Stimulated activated CD4-positive, alpha-beta T cell treated with anti-CD3 and anti-CD28 coated beads, Interleukin-4, amount 100 ng/mL, for 4 hours (primary cell): Measurements from ENCODE around the gene CDC42BPB.
A peak's percentile ranks its signal among the peaks of the same experiment; 100 is the strongest.

Experiments
- DNase-seq, 2 experiments: peaks; one replicate each; pipeline ENCODE4 v3.0.0-alpha.2; 2020

CDC42BPB gene

DNA sequence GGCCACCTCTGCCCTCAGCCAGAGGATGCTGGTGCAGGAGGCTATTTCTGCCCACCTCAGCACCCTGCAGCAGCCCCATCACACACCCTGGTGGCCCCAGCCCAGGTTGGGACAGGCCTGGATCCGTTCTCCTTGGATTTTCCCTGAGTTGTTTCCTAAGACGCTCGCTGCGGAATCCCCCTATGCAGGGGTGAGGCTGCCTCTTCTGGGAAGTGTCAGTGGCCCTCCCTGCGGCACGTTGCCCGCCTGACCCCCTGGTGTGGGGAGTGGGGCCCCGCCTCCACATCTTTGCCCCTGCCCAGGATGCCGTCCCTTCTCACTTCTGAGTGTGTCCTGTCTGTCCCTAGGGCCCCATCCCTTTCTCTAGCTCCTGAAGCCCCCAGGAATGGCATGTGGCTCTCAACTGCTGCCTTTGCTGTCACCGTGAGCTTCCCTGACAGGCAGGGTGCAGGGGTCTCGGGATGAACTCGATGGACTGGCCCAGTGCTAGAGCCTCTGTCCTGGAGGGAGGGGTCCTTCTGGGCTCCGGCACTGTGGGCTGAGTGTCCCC lies 36.6 kb upstream of the CDC42BPB start:
- no peak for DNase-seq

DNA sequence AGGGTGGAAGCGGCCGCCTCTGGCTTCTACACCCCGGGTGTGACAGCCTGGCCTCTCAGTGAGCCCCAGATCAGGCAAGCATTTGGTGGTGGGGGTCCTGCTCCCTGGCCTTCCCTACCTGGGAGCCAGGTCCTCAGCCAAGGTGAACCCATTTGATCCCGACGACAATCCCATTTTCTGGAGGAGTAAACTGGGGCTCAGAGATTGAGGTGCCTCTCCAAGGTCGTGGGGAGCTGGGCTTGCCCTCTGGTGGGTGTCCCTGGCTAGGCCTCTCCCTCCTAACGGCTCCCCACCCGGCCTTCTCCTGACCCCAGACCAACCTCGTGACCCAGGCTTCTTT lies 34.5 kb upstream of the CDC42BPB start:
- DNase-seq, result no peak

- DNase-seq, result peak; percentile 78 to 82
Observed at GRCh38 chr14:103091041-103091882, 33.9 kb upstream of the CDC42BPB start.

GRCh38 chr14:103090481-103091020 lies 33.2 kb upstream of the CDC42BPB start:
- no peak for DNase-seq

GRCh38 chr14:103089386-103090335 lies 32.3 kb upstream of the CDC42BPB start:
- no peak for DNase-seq

GRCh38 chr14:103088921-103089320 lies 31.6 kb upstream of the CDC42BPB start:
- no peak for DNase-seq

DNA sequence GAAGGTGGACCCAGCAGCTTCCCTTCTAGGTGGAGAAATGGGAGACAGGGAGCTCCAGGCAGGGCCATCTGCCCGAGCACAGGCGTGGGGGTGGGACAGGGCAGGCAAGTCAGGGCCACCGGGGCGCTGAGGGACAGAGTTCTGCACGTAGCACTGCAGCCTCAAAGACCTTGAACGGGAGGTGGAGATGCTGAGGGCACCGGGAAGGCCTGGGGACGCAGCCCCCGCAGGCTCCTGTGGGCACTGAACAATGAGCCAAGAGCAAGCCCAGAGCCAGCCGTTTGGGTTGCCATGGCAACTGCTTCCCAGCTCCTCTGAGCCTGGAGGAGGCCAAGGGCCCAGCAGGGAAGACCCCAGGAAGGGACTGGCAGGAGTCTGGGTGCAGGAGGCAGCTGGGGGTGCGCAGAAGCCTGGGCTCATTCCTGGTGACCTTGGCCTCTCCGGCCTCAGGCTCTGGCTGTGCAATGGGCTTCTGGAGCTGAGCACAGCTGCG lies 30.0 kb upstream of the CDC42BPB start:
- DNase-seq, result no peak

DNA sequence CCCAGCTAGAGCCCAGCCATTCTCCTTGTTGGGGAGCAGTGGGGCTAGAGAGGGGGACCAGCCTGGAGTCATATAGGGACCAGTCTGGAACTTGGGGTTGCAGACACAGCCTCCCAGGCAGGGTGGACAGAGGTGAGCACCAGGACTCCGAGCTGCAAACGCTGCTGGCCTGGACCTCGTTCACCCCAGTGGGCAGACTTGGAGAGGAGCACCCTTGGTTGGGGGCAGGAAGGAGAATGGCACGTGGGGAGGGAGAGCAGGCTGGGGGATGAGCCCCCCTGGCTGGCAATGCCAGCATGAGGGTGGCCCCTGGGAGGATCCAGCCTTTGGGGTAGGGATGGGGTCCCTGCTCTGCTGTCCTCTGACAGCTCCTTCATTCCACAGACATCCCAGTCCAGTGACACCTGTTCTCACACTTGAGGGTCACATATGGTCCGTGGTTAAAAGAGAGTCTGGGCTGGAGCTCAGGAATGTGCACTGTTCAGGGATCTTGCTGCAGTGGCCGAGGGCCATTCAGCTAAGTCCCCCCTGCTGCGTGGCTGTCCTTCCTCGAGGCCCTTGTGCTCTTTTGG lies 29.5 kb upstream of the CDC42BPB start:
- DNase-seq, result no peak

- no peak for DNase-seq
Observed at GRCh38 chr14:103085106-103086091, 28.1 kb upstream of the CDC42BPB start.

GRCh38 chr14:103084021-103084919 lies 26.9 kb upstream of the CDC42BPB start, which contains the start of gene LBHD2:
LBHD2 (plus strand) TSS chr14:103084210; CDS start chr14:103086013, 1,803 bp downstream.
- DNase-seq, result no peak

GRCh38 chr14:103081951-103082350 lies 24.6 kb upstream of the CDC42BPB start:
- DNase-seq, result no peak

DNA sequence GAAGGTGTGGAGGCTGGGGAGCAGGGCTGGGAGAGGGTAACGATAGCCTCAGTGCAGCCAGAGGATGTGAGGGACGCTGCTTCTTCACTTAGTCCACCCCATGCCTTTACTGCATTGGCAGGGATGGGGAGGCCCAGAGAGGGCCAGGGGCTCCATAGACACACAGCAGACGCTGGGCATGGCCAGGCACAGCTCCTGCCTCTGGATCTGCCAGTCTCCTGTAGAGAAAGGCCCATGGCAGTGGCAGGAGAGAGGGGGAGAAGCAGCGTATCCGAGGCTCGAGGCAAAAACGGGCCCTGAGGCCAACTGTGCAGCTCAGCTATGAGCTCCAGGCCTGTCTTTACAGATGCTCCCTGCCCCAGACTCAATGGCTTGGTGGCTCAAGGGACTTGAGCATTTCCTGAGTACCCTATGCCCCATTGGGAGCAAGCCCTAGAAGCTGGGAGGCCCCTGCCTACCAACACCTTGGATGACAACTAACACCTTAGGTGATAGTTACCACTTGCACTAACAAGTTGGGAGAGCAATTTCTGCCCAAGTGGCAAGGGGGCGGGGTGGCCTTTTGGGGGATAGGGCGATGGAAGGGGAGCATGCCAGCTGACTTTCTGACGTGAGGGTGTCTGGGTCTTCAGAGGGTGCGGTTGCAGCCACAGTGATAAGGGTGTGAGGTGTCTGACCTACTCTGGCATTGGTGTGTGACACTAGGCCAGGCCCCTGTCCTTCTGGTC lies 21.7 kb upstream of the CDC42BPB start:
- no peak for DNase-seq

DNA sequence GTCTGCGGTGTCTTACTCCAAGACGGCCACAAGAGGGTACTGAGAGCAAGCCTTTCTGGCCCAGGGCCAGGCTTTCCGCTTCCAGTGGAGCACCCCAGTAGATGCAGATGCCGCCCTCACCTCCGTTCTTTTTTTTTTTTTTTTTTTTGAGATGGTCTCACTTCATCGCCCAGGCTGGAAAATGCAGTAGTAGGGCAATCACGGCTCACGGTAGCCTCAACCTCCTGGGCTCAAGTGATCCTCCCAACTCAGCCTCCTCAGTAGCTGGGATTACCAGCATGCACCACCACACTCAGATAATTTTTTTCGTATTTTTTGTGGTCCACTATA lies 21.0 kb upstream of the CDC42BPB start:
- DNase-seq, result peak; percentile 64 to 76

- no peak for DNase-seq
Observed at GRCh38 chr14:103074729-103075367, 17.5 kb upstream of the CDC42BPB start.

DNA sequence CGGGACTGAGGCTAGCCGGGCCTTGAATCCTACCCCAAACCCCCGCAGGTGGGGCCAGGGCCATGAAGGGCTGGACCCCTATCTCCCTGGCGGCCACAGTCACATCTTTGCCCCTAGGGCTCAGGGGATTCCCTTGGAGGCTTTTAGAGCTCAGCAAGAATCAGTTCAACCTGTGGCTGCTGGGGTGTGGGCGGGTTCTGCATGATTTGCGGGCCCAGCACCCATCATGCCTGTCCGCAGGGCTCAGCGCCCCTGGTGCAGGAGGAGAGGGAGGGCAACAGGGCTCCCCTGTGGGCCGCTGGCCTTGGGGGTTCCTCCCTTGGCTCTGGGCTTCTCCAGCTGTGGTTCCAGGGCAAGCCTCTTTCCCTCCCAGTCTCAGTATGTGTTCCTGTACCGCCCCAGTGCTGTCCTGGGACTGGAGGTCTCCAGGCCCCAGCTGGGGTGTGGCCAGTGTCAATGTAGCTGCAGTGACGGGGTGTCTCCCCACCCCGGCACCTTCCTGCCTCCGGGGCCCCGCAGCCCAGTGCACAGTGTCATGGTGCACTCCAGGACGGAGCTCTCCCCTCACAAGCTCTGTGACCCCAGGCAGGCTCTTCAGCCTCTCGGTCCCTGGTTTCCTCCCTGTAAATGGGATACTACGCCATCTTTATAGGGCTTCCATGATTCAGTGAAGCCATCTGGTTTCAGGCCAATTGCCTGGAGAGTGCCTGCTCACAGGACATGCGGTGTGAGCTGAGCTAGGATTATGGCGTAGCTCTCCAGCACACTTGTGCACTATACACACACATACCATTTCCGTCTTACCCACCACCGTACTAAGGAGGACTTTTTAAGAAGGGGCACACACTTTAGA lies 16.8 kb upstream of the CDC42BPB start:
- DNase-seq, result no peak

DNA sequence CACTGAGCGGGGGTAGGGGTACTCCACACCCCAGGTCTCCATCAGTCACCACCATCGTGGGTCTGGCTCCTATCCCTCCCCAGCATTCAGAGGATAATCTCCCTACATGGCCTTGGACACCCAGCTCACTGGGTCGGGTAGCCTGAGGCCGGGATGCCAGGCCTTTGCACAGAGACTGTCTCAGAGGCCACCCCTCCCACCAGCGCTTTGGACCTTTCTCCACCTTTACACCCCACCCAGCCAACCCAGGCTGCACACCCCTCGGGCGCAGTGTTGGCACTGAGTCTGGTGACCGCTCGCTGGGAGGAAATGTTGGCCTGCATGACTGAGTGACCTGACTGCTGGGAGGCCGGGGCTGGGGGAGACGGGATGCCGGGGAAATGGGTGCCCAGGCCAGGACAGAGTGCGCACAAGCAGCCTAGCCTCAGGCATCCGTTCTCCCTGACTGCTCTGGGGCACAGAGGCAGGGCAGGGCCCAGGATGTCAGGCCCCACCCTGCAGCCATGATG lies 16.1 kb upstream of the CDC42BPB start:
- no peak for DNase-seq

- DNase-seq, result no peak
Observed at GRCh38 chr14:103072595-103073366, 15.4 kb upstream of the CDC42BPB start.
